Ecto neural progenitor cell (in vitro differentiated cells): ENCODE measurements around the gene DDX42.
"Not testable (repeated sequence)": the region's sequence is repeated elsewhere in the genome, so short reads cannot be mapped to it uniquely, and the experiment has no call there.

ENCODE experiments used
- DNase-seq: peaks from one replicate; pipeline ENCODE4 v3.0.0-alpha.2; 2018; ENCODE audit warnings: low spot score

Gene DDX42

GRCh38 chr17:63780928-63781327 lies 7.0 kb downstream of the DDX42 start:
- DNase-seq = no peak

- no peak for DNase-seq
Observed at GRCh38 chr17:63783522-63783921, 9.6 kb downstream of the DDX42 start.

GRCh38 chr17:63785556-63785955 lies 11.6 kb downstream of the DDX42 start:
- no peak for DNase-seq

- DNase-seq = no peak
Observed at GRCh38 chr17:63786117-63786516, 12.1 kb downstream of the DDX42 start.

- DNase-seq = no peak
Observed at GRCh38 chr17:63786971-63787711, 13.2 kb downstream of the DDX42 start.

- DNase-seq = no peak
Observed at GRCh38 chr17:63790057-63790456, 16.1 kb downstream of the DDX42 start.

- no peak for DNase-seq
Observed at GRCh38 chr17:63792055-63792729, 18.2 kb downstream of the DDX42 start.

GRCh38 chr17:63796375-63796774 lies 22.4 kb downstream of the DDX42 start:
- DNase-seq = not testable (repeated sequence)

GRCh38 chr17:63798572-63799106 lies 24.7 kb downstream of the DDX42 start:
- DNase-seq = no peak

GRCh38 chr17:63800783-63801182 lies 26.8 kb downstream of the DDX42 start:
- no peak for DNase-seq

- no peak for DNase-seq
Observed at GRCh38 chr17:63804328-63804727, 30.4 kb downstream of the DDX42 start.

GRCh38 chr17:63805591-63805990 lies 31.6 kb downstream of the DDX42 start:
- no peak for DNase-seq

- no peak for DNase-seq
Observed at GRCh38 chr17:63809970-63810369, 36.0 kb downstream of the DDX42 start.

- no peak for DNase-seq
Observed at GRCh38 chr17:63816123-63816522, 42.2 kb downstream of the DDX42 start.

GRCh38 chr17:63816669-63817068 lies 42.7 kb downstream of the DDX42 start:
- no peak for DNase-seq

GRCh38 chr17:63817736-63818385 lies 43.9 kb downstream of the DDX42 start:
- DNase-seq = no peak

GRCh38 chr17:63819131-63819530 lies 45.2 kb downstream of the DDX42 start:
- no peak for DNase-seq

GRCh38 chr17:63819585-63820537 lies 45.9 kb downstream of the DDX42 start:
- no peak for DNase-seq

- DNase-seq = no peak
Observed at GRCh38 chr17:63820963-63821561, 47.1 kb downstream of the DDX42 start.

- DNase-seq = no peak
Observed at GRCh38 chr17:63821804-63822203, 47.8 kb downstream of the DDX42 start.

- no peak for DNase-seq
Observed at GRCh38 chr17:63822537-63822936, 48.6 kb downstream of the DDX42 start.
